Suppressor macrophage (primary cell): ENCODE measurements around the gene CYP2F1.
"Not testable (repeated sequence)": the region's sequence is repeated elsewhere in the genome, so short reads cannot be mapped to it uniquely, and the experiment has no call there.

Source experiments
- DNase-seq, 4 experiments: peaks; one replicate each; pipeline ENCODE4 v3.0.0-alpha.2; 2020 to 2022
- total RNA-seq, 17 experiments: gene quantifications; one replicate each; lab custom pipeline; 2026; ENCODE audit warnings: mixed read lengths in 6 of 17, inconsistent platforms in 3 of 17; lab: John Stamatoyannopoulos, UW

CYP2F1 gene, protein sequence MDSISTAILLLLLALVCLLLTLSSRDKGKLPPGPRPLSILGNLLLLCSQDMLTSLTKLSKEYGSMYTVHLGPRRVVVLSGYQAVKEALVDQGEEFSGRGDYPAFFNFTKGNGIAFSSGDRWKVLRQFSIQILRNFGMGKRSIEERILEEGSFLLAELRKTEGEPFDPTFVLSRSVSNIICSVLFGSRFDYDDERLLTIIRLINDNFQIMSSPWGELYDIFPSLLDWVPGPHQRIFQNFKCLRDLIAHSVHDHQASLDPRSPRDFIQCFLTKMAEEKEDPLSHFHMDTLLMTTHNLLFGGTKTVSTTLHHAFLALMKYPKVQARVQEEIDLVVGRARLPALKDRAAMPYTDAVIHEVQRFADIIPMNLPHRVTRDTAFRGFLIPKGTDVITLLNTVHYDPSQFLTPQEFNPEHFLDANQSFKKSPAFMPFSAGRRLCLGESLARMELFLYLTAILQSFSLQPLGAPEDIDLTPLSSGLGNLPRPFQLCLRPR
- total RNA-seq = 0 to 1.3 (median 0) reads per million in 17 experiments

DNA sequence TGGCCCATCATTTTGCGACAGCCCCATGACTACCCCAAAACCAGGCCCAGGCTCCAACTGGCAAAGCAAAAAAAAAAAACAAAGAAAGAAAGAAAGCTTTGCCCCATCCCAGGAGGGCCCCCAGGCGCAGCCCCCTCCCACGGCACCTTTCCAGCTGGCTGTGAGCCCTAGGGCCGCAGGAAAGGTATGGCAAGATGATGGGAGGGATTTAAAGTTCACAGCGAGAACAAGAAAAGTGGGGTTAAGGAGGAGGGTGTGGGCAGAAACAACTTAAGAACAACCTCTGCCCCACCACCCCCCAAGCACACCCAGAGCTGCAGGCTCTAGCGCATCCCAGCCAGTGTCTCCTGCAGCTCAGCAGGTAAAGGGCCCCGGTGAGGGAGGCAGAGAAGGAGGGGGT lies at the start of gene CYP2F1:
TSS of gene CYP2F1 (plus strand) at position 301 of the 400 bp plus-strand sequence. CDS start 1,757 bp downstream, outside the sequence.
- DNase-seq = no peak

DNA sequence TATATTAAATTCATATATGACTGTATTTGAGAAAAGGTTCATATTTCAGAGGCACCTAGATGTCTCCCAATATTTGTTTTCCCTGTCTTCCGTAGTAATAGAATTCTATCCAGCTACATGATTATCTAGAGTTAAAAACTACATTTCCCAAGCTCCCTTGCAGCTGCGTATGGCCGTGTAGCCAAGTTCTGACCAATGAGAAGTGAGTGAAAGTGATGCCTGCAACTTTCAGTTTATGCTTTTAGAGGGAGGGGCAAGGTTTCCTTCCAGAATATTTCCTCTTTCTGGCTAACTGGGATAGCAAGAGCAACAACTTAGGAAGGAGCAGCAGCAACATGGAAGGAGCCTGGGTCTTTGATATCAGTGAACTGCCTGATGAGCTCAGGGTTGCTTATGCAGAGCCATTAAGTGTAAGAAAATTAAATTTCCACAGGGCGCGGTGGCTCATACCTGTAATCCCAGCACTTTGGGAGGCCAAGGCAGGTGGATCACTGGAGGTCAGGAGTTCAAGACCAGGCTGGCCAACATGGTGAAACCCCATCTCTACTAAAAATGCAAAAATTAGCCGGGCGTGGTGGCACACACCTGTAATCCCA lies 49.2 kb upstream of the CYP2F1 start:
- DNase-seq = peak in 3 of 4 experiments; percentile 21 to 25 (median 25)

DNA sequence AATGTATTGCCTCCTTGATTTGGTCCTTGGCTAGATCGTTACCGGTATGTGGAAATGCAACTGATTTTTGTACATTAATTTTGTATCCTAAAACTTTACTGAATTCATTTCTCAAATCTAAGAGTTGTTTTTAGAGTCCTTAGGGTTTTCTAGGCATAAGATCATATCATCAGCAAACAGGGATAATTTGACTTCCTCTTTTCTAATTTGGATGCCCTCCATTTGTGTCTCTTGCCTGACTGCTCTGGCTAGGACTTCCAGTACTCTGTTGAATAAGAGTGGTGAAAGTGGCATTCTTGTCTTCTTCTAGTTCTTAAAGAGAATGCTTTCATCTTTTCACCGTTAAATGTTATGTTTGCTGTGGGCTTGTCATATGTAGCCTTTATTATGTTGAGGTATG lies 37.9 kb upstream of the CYP2F1 start:
- DNase-seq = no peak

DNA sequence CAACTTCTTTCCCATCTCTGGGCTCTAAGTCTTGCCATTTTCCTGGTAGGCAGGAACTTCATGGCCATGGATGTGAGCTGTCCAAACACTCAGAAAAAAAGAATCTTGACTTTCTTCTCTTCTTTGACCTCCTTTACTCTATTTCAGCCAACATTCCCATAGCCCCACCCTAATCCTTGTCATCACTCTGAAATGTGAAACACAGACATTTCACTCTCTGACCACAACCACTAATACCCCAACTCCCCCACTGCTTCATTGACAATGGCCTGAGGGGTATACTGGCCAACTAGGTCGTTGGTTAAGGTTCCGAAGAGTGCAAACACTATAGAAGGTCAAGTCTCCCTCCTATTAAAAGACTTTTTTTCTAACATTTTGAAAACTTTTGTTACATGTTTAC lies 30.7 kb upstream of the CYP2F1 start:
- no peak for DNase-seq

DNA sequence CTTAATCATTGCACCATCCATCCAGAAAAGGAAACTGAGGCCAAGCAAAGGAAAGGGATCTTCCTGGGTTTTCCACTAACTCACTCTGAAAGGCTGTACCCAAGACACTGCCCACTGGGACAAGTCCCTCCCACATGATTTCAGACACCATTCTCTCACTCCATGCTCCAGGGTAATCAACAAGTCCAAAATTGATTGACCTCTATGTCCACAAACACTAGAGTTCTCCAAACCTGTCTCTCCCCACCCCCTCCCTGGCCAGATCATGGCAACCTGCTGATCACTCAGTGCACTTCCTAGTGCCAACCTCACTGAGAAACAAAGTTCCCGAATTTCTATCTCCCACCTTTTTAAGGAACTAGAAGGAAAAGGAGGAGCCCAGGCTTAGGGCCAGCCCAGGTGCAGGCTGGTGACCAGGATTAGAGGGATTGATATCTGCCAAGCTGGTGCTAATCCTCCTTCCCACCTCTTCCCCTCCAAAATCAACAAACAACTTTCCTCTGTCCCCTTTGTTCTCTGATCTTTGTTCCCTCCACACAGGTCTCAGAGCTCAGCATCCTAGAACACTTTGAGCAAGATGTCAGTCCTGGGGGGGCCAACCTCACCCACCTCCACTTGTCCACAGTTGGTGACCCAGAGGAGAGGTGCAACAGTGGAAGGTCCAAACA lies 28.4 kb upstream of the CYP2F1 start:
- no peak for DNase-seq

DNA sequence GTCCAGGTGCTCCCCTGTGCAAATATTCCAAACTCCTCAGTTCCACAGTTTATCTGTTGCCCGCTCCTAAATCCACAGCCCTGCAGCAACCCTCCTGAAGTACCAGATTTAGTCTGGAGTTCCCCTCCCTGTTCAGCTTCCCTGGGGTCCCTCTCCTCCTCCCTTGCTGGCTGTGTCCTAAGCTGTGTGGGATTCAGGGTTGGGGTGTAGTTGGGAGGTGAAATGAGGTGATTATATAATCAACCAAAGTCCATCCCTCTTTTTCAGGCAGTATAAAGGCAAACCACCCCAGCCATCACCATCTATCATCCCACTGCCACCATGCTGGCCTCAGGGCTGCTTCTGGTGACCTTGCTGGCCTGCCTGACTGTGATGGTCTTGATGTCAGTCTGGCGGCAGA lies 26.1 kb upstream of the CYP2F1 start, which contains the start of gene CYP2A13:
TSS of gene CYP2A13 (plus strand) at position 301 of the 400 bp plus-strand sequence. CDS start at position 322, 21 bp downstream.
- no peak for DNase-seq

DNA sequence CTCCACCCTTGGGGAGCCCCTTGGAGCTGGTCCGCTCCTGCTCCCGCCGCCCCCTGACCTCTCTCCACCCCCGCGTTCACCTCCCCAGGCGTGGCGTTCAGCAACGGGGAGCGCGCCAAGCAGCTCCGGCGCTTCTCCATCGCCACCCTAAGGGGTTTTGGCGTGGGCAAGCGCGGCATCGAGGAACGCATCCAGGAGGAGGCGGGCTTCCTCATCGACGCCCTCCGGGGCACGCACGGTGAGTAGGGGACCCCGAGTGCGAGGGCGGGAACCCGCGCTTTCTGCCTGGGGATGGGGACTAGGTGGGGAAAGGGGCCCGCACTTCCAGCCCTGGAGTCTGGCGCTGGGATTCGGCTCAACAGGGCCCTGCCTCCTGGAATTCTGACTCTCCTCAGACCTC lies 24.3 kb upstream of the CYP2F1 start:
- DNase-seq = no peak

DNA sequence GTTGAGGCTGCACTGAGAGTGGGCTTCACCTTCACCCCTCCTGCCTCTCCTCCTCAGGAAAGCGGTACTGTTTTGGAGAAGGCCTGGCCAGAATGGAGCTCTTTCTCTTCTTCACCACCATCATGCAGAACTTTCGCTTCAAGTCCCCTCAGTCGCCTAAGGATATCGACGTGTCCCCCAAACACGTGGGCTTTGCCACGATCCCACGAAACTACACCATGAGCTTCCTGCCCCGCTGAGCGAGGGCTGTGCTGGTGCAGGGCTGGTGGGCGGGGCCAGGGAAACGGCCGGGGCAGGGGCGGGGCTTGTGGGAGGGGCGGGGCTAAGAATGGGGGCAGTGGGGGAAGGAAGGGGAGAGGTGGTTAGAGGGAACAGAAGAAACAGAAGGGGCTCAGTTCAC lies 18.5 kb upstream of the CYP2F1 start:
- no peak for DNase-seq

DNA sequence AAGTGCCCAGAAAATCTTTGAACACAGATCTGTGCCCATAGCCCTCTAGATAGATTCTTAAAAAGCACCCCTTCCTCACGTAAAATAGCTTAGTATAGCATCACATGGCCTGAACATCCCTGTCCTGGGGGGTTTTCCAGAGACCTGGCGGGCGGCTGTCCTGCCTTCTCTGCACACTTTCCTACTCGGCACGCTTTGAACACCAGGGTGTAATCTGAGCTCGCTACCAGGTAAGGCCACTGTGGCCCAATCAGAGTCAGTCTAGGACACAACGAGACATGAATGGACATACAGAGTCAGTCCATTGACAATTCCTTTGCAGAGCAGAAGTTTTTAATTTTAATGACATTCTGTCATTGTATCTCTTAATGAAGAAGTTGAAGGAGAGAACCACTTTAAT lies 17.9 kb upstream of the CYP2F1 start:
- DNase-seq = no peak

DNA sequence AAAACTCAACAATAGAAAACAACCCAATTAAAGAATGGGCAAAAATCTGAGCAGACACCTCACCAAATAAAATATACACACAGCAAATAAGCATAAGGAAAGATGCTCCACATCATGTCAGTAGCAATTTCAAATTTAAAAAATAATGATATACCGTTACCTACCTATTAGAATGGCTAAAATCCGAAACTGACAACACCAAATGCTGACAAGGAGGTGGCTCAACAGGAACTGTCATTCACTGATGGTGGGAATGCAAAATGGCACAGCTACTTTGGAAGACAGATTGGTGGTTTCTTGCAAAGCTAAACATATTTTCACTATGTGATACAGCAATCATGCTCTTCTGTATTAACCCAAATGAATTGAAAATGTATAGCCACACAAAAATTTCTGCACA lies 16.9 kb upstream of the CYP2F1 start:
- no peak for DNase-seq

DNA sequence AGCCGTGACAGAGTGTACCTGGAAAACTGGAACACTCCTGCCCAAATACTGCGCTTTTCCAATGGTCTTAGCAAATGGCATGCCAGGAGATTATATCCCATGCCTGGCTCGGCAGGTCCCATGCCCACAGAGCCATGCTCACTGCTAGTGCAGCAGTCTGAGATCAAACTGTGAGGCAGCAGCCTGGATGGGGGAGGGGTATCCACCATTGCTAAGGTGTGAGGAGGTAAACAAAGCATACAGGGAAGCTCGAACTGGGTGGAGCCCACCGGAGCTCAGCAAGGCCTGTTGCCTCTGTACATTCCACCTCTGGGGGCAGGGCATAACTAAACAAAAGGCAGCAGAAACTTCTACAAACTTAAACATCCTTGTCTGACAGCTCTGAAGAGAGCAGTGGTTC lies 15.5 kb upstream of the CYP2F1 start:
- no peak for DNase-seq

DNA sequence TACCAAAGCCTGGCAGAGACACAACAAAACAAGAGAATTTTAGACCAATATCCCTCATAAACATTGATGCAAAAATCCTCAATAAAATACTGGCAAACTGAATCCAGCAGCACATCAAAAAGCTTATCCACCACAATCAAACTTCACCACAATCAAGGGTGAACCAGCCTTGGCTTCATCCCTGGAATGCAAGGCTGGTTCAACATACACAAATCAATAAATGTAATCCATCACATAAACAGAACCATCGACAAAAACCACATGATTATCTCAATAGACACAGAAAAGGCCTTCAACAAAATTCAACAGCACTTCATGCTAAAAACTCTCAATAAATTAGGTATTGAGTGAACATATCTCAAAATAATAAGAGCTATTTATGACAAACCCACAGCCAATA lies 12.0 kb upstream of the CYP2F1 start:
- not testable (repeated sequence) for DNase-seq

DNA sequence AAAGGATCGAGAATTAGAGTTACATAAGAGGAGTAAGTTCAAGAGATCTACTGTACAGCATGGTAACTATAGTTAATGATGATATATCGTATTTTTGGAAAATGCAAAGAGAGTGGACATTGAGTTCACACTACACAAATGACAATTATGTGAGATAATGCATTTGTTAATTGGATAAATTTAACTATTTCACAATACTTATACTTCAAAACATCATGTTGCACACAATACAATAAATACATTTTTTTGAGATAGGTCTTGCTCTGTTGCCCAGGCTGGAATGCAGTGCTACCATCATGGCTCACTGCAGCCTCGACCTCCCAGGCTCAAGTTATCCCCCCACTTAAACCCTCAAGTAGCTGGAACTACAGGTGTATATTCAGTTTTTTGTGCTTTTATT lies 8.1 kb upstream of the CYP2F1 start:
- DNase-seq = no peak

DNA sequence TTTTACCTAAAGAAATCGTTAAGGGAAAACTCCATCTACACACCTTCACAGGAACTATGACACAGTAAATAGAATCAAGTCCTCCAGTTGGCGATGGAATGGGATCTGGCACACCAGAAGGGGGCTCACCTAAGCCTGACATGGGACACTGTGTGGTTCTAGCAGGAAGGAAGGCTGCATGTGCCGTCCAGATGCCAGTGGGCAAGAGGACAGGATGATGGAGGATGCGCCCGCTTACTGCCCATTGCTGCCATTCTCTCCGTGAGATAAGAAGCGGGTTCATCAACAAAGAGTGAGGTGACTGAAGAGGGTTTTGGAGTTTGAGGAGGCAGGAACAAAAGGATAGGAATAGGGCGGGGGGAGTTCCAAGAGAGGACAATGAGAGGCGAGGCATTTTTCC lies 2.9 kb upstream of the CYP2F1 start:
- DNase-seq = no peak

DNA sequence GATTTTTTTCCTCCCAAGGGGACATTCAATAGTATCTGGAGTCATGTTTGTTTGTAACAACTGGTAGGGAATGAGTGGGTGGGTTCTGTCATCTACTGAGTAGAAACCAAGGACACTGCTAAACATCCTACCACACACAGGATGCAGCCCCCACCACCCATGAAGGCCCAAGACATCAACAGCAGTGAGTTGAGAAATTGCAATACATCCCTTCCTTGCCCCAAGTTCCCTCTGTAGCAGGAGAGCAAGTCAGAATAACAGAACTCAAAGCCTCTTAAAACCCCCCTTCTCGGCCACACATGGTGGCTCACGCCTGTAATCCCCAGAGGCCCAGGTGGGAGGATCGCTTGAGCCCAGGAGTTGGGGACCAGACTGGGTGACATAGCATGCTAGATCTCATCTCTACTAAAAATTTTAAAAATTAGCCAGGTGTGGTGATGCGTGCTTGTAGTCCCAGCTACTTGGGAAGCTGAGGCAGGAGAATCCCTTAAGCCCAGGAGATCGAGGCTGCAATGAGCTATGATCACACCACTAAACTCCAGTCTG lies 2.4 kb upstream of the CYP2F1 start:
- no peak for DNase-seq

DNA sequence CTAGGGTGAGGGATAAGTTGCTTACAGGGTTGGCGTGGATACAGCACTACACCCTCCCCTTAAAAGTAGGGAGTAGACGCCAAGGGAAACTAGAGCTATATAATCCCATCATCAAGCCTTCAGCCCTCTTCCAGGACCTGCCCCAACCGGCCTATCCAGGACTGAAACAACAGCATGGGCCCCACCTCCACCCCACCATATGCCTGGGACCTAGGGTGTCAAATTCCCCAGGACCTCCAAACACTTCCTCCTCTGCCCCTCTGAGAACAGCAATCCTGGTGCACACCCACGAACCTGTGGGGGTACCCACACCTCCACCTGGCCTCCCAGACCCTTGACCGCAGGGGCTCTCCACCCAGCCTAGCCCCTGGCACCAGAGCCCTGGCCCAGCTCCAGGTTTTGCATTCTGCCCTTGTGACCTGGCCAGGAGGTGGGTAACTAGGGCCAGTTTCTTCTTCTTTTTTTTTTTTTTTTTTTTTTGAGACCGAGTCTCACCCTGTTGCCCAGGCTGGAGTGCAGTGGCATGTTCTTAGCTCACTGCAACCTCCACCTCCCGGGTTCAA lies 1.4 kb upstream of the CYP2F1 start:
- no peak for DNase-seq

DNA sequence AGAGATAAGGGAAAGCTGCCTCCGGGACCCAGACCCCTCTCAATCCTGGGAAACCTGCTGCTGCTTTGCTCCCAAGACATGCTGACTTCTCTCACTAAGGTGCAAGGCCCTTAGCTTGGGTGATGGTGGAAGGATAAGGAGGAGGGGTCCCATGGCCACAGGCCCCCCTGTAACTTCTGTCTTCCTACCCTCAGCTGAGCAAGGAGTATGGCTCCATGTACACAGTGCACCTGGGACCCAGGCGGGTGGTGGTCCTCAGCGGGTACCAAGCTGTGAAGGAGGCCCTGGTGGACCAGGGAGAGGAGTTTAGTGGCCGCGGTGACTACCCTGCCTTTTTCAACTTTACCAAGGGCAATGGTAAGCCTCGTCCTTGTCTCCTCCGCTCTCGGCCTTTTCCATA lies 2.0 kb downstream of the CYP2F1 start:
- DNase-seq = no peak

DNA sequence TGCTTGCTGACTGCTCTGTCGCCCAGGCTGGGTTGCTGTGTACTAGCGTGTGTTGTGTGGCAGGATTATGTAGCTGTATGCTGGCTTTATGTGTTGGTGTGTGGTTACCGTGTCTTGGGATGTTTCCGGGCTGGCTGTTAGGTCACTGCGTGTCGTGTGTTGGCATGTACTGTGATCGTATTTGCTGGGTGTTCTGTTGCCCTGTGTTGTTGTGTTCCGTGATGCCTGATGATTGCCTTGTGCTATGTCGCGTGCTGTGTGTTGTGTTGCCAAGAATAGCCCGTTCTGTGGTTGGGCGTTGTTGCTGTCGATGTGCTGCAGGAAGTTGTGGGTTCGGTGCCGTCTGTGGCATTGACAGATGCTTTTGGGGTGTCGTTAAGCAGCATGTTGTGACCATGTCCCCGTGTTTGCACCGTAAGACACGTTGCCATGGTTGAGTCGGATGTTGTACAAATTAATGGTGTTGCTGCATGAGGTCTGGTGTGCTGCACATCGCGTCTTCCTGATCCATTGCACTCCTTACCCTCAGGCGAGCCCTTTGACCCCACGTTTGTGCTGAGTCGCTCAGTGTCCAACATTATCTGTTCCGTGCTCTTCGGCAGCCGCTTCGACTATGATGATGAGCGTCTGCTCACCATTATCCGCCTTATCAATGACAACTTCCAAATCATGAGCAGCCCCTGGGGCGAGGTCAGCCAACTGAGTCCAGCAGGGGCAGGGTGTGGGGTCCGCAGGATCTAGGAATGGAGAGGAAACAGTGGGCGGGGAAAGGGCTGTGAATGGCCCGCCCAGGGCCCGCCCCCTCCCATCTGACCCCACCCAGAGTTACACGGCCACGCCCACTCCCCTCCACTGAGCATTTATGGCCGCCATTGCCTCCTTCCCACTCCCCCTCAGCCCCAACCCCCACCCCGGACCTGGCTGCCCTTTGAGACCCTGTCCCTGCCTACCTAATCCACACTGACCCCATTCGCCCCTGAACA lies 7.0 kb downstream of the CYP2F1 start:
- DNase-seq = peak; percentile 31 to 62 (median 44)

DNA sequence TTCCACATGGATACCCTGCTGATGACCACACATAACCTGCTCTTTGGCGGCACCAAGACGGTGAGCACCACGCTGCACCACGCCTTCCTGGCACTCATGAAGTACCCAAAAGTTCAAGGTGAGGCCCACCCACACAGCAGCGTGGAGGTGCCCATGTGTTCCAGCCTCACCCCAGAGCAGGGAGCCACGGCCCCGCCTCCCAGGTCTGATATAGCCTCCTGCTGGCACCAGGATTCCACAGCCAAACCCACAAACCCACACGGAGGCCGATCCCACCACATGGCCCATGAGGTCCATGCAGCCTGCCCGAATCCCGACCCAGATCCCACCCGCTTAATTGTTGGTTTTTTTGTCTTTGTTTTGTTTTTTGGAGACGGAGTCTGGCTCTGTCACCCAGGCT lies 8.6 kb downstream of the CYP2F1 start:
- DNase-seq = not testable (repeated sequence)

DNA sequence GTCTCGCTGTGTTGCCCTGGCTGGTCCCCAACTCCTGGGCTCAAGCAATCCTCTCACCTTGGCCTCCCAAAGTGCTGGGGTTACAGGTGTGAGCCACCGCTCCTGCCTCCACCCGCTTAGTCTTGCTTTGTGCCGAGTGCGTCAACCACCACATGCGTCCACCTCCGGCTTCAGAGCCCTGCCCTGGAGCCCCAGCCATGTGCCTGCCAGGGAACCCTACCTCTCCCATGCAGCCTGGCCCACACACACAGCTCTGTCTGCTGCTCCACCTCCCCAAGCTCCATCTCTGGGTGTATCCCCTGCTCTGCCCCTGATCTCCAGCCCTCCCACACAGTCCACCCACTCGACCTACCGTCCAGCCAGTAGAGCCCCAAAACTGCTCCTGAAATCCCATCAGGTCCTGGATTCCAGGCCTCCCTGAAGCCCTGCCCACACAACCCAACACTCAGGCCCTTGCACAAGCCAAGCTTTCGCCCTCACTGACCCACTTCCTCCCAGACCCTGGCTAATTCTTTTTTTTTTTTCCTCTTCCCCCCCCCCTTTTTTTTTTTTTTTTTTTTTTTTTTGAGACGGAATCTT lies 9.6 kb downstream of the CYP2F1 start:
- peak in 3 of 4 experiments; percentile 40 to 61 (median 51) for DNase-seq

DNA sequence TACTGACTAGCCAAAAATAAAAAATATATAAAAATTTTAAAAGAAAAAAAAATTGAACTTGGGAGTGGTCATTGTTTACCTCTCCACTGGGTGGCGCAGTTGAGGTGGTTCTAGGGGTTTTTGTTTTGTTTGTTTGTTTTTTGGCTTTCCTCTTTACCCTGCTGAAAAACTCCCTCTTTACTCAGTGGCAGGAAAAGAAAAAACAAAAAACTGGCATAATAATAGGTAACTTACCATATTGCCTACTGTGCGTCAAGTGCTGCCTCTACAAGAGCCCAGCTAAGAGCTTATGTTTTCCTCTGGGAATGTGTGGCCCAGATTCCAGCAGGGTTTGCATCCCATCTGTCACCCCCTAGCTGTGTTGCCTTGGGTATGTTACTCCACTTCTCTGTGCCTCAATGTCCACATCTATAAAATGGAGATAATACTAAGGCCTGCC lies 12.6 kb downstream of the CYP2F1 start:
- DNase-seq = peak; percentile 15 to 55 (median 50)
